ENCODE measurements around the gene RBM5. TPM values are rescaled to one million over a fixed set of nuclear protein-coding genes. Genes with fewer than 3 reads are reported as not detected.

RBM5 gene
- polyA plus RNA-seq, 1 of the 3 experiments (the other 2 are of a cell fraction) = 113 TPM

- TF ChIP-seq RCOR1 (IDR thresholded peaks at IDR 0.05; ENCODE audit: low read length) (no peak), GATA2 (CRISPR knock-in tag; IDR thresholded peaks at IDR 0.05) (no peak), MEF2A (IDR thresholded peaks at IDR 0.05; ENCODE audit: borderline replicate concordance, low read depth) (no peak), TCF12 (IDR thresholded peaks at IDR 0.05) (peak; percentile 67), ELF1 (IDR thresholded peaks at IDR 0.05) (no peak), SMC3 (IDR thresholded peaks at IDR 0.05; ENCODE audit: low read depth, low read length) (no peak), EP300 (IDR thresholded peaks at IDR 0.05; ENCODE audit: borderline replicate concordance in 1 of 2, low read depth in 1 of 2, low read length in 1 of 2) (0 out of 4 replicates have a peak, but pooled peaks of 1 of the 2 experiments have one; percentile 7), RAD21 (IDR thresholded peaks at IDR 0.05; ENCODE audit: low read length) (no peak), CHD2 (IDR thresholded peaks at IDR 0.05; ENCODE audit: low read length, partially characterized antibody) (no peak), USF2 (IDR thresholded peaks at IDR 0.05; ENCODE audit: borderline replicate concordance, low read depth, low read length) (no peak), FOSL2 (IDR thresholded peaks at IDR 0.05; ENCODE audit: borderline replicate concordance, low read depth) (peak; percentile 47; the same call in 1 of the 2 replicates), FOXM1 (IDR thresholded peaks at IDR 0.05; ENCODE audit: low read depth) (no peak), IRF3 (IDR thresholded peaks at IDR 0.05; ENCODE audit: low read depth, low read length) (no peak), NFIC (IDR thresholded peaks at IDR 0.05; ENCODE audit: borderline replicate concordance) (no peak), FOXJ3 (CRISPR knock-in tag; IDR thresholded peaks at IDR 0.05) (no peak), TEAD4 (IDR thresholded peaks at IDR 0.05; ENCODE audit: borderline replicate concordance, insufficient read depth) (no peak), POLR2AphosphoS5 (IDR thresholded peaks at IDR 0.05; ENCODE audit: low read depth, low read length) (no peak), RXRA (IDR thresholded peaks at IDR 0.05; ENCODE audit: borderline replicate concordance, low read depth) (no peak), RFX5 (IDR thresholded peaks at IDR 0.05; ENCODE audit: low read length) (no peak), SIN3A (IDR thresholded peaks at IDR 0.05; ENCODE audit: borderline replicate concordance, low read depth, low read length) (no peak), GABPA (IDR thresholded peaks at IDR 0.05; ENCODE audit: low read depth) (no peak), ZBTB33 (IDR thresholded peaks at IDR 0.05; ENCODE audit: borderline replicate concordance, low read depth) (no peak), YY1 (IDR thresholded peaks at IDR 0.05; ENCODE audit: low read depth) (no peak), JUND (IDR thresholded peaks at IDR 0.05) (peak; percentile 54), NRF1 (IDR thresholded peaks at IDR 0.05; ENCODE audit: low read depth, low read length) (no peak)
- TF ChIP-seq, protein P1, sequence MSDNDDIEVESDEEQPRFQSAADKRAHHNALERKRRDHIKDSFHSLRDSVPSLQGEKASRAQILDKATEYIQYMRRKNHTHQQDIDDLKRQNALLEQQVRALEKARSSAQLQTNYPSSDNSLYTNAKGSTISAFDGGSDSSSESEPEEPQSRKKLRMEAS (IDR thresholded peaks at IDR 0.05; ENCODE audit: low read depth) = no peak
- TF ChIP-seq, protein P2, sequence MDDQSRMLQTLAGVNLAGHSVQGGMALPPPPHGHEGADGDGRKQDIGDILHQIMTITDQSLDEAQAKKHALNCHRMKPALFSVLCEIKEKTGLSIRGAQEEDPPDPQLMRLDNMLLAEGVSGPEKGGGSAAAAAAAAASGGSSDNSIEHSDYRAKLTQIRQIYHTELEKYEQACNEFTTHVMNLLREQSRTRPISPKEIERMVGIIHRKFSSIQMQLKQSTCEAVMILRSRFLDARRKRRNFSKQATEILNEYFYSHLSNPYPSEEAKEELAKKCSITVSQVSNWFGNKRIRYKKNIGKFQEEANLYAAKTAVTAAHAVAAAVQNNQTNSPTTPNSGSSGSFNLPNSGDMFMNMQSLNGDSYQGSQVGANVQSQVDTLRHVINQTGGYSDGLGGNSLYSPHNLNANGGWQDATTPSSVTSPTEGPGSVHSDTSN (IDR thresholded peaks at IDR 0.05) = 0 out of 2 replicates have a peak, but pooled peaks have one; percentile 13
- TF ChIP-seq, protein P3, sequence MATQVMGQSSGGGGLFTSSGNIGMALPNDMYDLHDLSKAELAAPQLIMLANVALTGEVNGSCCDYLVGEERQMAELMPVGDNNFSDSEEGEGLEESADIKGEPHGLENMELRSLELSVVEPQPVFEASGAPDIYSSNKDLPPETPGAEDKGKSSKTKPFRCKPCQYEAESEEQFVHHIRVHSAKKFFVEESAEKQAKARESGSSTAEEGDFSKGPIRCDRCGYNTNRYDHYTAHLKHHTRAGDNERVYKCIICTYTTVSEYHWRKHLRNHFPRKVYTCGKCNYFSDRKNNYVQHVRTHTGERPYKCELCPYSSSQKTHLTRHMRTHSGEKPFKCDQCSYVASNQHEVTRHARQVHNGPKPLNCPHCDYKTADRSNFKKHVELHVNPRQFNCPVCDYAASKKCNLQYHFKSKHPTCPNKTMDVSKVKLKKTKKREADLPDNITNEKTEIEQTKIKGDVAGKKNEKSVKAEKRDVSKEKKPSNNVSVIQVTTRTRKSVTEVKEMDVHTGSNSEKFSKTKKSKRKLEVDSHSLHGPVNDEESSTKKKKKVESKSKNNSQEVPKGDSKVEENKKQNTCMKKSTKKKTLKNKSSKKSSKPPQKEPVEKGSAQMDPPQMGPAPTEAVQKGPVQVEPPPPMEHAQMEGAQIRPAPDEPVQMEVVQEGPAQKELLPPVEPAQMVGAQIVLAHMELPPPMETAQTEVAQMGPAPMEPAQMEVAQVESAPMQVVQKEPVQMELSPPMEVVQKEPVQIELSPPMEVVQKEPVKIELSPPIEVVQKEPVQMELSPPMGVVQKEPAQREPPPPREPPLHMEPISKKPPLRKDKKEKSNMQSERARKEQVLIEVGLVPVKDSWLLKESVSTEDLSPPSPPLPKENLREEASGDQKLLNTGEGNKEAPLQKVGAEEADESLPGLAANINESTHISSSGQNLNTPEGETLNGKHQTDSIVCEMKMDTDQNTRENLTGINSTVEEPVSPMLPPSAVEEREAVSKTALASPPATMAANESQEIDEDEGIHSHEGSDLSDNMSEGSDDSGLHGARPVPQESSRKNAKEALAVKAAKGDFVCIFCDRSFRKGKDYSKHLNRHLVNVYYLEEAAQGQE (IDR thresholded peaks at IDR 0.05; ENCODE audit: low read depth, low read length) = no peak
- peaks cover 15% of the 10 kb centered on the region for H3F3A ChIP-seq (replicated peaks; ENCODE audit: insufficient read depth)
- peak overlapping the region in 1 of 2 experiments; percentile 78; a peak in 2 of 4 replicates for H3K27ac ChIP-seq (ENCODE audit: low read depth in 2 of 2, low read length in 1 of 2)
- no peaks in the 10 kb centered on the region for H3K9me2 ChIP-seq
- H3K4me2 ChIP-seq = no peak overlapping the region
- H3K4me1 ChIP-seq (ENCODE audit: control insufficient read depth in 1 of 2, insufficient read depth in 2 of 2, low read depth in 1 of 2, low read length in 1 of 2) = peaks cover 0 to 6% of the 10 kb centered on the region in 2 experiments; a peak in 1 of 4 replicates
- H2AFZ ChIP-seq (ENCODE audit: low read depth) = no peak overlapping the region
- DNase-seq = no peak
- H3K36me3 ChIP-seq (replicated peaks in 1 of 2; ENCODE audit: control insufficient read depth in 1 of 2, insufficient read depth in 2 of 2, low read length in 1 of 2) = peaks cover 61 to 80% of the 10 kb centered on the region in 2 experiments
- ChIA-PET CTCF (interaction anchor here (1.5 kb wide), 1 partner anchor 33 kb away, joined by 3 read pairs; no protein-coding TSS in a partner anchor), POLR2A (no interaction called here)
- H3K27me3 ChIP-seq (ENCODE audit: insufficient read depth) = no peaks in the 10 kb centered on the region
- H3K4me3 ChIP-seq (ENCODE audit: low read depth in 2 of 2, low read length in 1 of 2) = no peak overlapping the region
- no peak overlapping the region; the same call in 1 of the 2 replicates for H3K9ac ChIP-seq
- no peaks in the 10 kb centered on the region for H4K20me1 ChIP-seq (ENCODE audit: insufficient read depth)
- no peaks in the 10 kb centered on the region for H3K9me3 ChIP-seq
- no peaks in the 10 kb centered on the region for H3K79me2 ChIP-seq (ENCODE audit: insufficient read depth)
- WGBS (ENCODE audit: low lambda C conversion rate) = 38% methylated on average over 2 of the region's 2 CpGs
Observed at GRCh38 chr3:50068134-50068533, 20.6 kb upstream of the RBM5 start.
